ENCODE measurements around the gene RRP8.

Gene RRP8

DNA sequence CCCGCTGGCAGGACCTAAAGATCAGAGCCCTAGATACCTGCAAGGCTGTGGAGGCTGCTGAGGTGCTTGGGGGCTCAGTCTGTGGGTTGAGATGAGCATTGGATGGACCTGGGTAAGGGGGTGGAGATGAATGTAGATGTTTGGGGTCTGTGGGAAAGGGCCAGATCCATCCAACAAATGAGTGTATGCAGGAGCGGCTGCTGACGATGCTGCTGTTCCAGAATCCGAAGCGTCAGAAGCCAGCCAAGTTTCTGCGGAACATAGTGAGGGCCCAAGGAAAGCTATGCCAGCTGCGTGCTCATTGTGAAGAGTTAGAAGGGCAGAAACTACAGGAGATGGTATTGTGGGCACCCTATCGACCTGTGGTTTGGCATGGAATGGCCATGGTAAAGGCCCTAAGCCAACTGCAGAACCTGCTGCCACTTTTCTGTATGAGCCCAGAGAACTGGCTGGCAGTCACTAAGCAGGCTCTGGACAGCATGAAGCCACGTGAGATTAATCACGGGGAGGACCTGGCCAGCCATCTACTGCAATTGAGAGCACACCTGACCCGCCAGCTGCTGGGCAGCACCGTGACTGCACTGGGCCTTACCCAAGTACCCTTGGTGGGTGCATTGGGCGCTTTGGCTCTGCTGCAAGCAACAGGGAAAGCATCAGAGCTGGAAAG, 36.6 kb downstream of the RRP8 start:
- no peak for DNase-seq

DNA sequence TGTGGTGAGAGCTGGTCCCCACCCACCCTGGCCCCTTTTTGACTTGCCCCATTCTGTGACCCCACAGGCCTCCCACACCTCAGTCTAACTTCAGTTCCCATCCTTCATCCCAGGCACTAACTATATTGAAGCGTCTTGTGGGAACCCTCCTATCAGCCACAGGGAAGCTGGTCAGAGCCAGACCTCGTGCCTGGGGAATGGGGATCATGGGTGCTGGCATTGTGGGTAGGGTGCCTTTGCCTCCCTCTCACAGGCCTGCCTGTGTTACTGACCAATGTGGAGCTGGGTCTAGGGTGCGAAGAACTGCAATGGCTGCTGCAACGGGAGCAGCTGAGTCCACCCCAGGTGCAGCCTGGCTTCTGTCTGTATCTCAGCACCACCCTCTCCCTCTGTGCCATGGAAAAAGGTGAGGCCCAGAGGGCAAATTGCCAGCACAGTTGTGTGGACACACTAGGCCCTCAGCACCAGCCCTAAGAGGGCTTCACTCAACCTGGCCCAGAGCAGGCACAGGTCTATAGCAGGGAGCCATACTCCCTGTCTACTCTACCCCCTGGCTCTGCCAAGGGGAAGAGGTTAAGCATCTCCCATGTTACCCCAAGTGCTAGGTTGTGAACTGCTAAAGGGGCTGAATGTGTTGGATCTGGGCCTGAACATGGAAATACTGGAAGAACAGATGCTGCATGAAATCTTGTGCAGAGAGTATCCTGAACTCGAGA, 37.3 kb downstream of the RRP8 start:
- no peak for DNase-seq

DNA sequence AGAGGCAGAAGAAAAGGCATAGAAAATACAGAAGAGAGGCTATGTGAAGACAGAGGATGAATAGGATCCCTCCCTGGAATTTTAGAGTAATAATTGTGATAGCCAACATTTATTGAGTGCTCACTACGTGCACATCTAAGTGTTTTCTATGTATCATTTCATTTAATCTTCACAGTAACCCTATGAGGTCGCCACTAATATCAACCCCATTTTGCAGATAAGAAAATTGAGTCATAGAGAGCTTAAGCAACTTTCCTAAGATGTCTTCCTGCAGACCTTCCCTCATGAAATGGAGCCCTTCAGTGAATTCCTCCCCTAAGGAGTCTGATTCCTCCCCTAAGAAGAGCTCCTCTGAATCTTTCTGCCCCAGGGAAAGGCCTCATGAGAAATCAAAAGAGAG, 38.1 kb downstream of the RRP8 start:
- no peak for DNase-seq

DNA sequence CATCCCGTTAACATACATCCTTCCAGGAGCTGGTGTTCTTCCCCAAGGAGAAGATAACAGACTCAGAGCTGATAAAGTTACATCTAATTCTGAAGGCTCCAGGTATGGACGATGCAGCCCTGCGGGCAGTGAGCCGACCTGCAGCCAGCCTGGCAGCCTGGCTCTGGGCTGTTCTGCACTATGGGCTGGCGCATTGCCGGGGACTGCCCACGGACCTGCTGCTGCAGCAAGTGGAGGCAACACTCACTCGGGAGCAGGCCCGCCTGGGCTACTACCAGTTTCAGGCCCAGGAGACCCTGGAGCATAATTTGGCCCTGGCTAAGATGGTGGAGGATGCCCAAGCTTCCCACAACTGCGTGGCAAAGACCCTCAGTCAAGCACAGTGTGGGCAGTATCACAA, 39.7 kb downstream of the RRP8 start:
- DNase-seq, result no peak

DNA sequence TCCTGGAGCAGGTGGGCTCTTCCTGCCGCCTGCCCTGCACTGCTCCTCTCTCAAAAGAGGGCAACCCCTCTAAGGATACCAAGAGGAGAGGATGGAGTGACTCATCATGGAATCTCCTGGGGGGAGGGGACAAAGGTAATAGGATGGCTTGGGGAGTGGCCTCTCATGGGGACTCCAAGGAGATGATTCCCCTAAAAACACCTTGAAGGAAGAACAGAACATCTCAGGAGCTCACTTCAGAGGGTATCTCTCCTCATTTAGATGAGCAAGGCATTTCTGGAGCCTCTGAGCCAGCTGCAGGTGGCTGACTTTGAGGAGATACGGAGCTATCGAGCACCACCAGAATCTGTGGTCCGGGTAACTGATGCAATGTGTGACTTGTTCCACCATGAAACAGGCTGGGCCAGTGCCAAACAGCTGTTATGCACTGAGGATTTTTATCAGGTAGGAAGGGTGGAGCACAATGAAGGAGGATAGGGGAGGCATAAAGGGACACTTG, 40.2 kb downstream of the RRP8 start:
- DNase-seq, result no peak

DNA sequence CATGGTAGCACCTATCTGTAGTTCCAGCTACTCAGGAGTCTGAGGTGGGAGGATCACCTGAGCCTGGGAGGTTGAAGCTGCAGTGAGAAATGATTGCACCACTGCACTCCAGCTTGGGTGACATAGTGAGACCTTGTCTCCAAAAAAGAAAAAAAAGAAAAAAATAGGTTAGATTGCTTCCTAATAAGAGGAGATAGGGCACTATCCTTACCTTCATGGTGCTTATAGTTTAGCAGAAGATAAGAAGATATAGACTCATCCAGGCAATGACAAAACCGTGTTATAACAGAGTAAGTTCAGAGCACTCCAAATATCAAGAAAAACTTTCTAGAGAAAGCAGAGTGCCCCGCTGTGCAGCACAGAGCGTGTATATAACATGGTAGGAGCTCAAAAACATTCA, 42.1 kb downstream of the RRP8 start:
- no peak for DNase-seq

DNA sequence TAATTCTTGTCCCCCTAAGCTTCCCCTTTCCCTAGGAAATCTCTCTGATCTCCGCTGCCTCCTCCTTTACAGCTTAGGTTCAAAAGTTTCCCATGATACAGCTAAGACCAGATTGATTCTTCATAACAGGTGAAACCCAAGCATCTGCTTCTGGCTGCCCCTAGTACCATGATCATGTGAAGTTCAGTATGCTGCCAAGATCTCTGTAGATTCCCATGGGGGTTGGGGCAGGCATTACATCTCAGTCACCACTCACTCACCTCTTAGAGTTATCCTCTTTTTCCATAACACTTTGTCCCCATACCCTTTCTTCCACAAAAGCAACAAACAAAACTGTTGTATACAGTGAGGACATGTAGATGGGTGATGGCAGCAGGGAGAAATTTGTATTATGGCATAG, 44.0 kb downstream of the RRP8 start:
- DNase-seq, result no peak

DNA sequence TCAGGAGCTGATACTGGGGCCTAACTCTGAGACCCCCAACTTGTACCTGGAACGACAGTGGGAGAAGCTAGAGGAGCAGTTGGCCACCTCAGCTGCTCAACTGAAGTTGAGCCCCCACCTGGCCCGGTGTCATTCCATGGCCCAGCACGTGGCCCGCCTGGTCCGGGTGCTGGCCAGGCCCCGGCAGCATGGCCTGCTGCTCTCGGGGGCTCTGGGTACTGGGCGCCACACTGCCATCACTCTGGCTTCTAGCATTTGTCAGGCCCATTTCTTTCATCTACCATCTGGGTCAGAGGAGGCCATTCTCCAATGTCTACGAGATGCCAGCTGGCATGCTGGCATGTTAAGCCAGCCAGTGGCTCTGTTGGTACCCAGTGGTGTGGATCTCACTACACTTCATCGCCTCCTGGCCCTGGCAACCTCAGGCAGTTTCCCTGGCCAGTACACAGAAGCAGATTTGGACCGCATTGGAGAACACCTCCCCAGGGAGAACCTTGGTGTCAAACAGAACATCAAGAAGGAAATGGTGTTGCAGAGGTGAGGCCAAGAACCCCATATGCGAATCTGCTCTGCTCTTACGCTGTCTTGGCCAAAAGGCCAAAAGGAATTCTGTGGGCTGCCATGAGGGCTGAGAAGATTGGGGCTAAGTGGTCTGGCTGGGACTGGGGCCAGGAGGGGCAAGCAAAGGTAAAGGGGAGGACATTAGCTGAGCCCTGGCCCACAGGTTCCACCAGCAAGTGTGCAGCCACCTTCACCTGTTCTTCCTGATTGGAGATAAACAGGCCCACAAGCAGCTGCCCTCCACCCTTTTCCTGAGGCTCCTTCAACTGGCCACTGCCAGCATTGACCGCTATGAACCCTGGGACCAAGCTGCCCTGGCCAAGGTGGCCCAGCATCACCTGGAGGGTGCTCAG, 45.4 kb downstream of the RRP8 start:
- DNase-seq, result no peak

DNA sequence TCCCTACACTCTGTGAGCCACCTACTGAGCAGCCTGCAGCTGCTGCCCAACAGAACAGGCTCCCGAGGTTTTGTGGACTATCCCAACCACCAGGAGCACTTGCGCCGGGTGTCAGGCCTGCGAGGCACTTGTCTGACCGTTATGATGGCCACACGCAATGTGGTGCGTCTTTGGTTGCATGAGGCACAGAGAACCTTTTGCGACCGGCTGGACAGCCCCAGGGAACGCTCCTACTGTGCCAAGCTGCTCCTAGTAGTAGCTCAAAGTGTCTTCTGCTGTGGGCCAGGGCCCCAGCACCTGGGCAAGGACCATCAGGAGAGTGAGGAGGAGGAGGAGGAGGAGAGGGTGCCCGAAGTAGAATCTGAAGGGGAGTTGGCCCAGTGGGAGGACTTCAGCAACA, 46.4 kb downstream of the RRP8 start:
- no peak for DNase-seq

DNA sequence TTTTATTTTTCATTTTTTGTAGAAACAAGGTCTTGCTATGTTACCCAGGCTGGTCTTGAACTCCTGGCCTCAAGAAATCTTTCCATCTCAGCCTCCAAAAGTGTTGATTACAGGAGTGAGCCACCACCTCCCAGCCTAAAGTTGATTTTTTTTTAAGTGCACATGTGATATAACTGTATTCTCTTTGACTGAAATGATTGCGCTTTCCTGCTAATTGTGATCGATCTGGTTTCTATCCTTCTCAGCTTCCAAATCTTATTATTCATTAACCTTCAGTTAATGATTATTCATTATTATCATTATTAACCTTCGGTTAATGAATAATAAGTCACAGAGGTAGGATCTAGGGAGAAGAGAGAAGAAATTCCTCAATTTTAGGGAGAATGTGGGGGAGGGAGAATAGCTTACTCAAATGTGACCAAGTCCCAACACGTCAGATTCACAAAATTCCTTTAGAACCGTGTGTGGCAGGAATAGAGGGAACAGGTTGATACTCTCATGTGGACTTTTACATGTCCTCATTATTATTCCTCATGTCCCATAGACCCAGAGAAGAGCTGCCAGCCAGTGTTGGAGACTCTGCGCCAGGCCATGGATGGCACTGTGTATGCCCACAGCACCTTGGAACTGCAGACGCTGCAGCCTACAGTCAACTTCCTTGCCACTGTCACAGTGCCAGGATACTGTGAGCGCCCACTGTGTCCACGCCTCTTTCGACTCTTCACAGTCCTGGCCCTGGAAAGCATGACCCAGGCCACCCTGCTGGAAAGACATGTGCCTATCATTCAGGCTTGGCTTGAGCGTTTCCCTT, 47.1 kb downstream of the RRP8 start:
- no peak for DNase-seq

DNA sequence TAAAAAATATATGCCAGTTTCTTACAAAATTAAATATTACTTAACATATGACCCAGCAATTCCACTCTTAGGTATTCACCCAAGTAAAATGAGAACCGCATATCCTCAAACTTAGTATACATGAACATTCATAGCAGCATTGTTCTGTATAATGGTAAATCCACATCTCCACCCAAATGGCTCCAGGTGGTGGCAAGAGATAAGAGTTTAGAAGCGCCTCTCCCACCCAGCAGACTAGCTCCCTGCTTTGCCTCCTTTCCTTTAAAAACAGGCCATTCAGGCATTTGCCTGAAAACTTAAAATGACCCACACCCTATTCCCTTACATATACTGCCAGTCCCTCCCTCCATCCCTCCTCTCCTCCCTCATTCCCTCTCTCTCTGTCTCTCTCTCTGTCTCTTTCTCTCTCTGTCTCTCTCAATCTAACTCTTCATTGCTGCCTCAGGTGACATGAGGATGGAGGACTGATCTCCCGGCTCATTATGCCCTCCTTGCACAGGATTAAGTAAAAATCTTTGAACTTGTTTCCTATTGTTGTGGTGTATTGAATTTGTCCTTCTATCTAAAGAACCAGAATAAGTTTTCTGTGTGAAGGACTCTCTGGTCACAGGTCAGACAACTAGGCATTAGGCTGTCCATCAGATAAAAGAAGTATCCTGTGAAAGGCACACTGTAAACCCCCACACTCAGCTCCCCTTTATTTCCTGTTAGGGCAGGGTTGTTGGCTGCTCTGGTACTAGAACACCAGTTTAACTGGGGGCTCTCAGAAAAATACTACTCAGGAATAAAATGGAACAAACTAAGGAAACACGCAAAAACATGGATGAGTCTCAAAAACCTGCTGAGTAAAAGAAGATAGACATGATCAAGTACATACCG, 48.3 kb downstream of the RRP8 start:
- no peak for DNase-seq

DNA sequence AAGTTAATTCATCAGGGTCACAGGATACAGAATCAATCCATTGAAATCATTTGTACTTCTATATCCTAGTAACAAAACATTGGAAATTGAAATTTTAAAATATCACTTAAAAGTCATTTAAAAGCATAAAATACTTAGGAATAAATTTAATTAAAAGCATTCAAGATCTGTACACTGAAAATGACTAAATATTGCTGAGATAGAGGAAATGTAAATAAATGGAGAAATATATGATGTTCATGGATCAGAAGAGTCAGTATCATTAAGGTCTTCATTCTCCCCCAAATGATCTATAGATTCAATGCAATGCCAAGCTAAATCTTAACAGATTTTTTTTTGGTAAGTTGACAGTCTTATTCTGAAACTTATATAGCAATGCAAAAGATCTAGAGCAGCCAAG, 49.8 kb downstream of the RRP8 start:
- DNase-seq, result no peak

DNA sequence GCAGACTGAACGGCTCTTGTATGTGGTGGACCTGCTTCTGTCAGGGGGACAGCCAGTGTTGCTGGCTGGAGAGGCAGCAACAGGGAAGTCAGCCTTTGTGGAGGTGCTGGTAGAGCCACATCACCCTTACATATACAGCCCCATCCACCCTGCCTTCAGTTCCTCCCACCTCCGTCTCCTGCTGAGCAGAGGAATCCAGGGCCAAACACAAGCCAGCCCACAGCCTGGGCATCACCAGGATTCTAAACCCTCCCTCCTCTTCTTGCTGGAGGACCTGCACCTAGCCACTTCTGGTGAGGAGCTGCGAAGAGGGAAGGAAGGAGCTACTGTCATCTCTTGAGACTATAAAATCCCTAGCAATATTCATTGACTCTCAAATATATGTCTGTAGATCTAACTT, 54.8 kb downstream of the RRP8 start:
- no peak for DNase-seq

DNA sequence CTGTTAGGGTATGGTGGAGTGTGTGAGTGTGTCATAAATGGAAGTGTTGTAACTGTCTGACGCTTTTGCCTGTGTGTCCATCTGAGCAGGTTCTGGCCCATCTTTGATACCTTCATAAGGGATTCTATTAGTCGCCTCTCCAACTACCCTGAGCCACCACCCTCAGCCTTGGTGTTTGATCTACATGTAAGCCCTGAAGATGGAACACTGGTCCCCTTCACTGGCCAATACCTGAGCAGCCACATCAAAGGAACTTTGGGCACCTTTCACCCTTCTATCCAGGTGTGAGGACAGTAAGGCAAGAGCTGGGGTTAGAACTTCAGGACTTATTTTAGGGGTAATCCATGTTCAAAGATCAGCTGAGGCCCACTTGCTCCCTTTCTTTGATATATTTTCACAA, 55.3 kb downstream of the RRP8 start:
- no peak for DNase-seq

DNA sequence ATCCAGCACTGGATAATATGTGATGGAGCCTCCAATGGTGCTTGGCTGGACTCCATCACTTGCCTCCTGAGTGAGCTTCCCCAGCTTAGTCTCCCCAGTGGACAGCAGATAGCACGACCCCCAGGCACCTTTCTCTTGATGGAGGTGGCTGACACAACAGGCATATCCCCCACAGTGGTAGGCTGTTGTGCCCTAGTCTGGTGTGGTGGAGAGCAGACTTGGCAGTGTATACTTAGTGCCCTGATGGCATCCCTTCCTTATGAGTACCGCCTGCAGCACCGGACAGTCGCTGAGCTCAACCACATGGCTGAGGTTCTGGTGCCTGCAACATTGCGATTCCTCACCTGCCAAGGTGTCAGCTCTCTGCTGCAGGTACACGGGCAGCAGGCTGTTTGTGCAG, 56.2 kb downstream of the RRP8 start:
- no peak for DNase-seq

DNA sequence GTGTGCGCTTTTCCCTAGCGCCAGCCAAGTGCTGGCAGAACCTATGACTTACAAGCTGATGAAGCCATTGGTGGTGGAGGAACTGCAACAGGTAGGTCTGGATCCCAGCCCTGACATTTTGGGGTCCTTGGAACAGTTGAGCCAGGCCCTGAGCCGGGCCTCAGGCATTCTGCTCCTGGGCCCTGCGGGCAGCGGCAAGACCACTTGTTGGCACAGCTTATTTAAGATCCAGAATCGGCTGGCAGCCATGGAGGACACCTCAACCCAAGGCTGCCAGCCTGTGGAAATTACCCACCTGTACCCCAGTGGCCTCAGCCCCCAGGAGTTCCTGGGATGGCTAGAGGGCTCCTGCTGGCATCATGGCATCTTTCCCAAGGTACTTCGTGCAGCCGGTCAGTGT, 56.7 kb downstream of the RRP8 start:
- DNase-seq, result no peak

DNA sequence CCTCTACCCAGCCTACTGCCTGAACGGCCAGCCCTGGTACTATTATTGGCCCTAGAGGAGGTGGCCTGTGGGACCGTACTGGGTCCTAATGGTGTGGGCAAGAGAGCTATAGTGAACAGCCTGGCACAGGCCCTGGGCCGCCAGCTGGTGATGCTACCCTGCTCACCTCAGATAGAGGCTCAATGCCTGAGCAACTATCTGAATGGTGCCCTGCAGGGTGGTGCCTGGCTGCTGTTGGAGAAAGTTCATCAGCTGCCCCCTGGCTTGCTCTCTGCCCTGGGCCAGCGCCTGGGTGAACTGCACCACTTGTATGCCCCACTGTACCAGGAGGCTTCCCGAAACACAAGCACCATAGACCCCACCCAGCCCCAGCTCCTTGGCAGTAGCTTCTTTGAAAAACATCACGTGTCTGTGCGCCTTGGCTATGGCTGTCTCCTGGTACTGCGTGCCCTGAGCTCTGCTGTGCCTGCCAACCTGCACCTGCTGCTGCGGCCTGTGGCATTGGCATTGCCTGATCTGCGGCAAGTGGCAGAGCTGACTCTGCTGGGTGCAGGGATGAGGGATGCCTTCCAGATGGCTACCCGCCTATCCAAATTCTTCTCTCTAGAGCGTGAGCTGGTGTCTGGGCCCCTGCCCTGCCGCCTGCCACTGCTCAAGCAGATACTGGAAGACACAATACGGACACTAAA, 57.4 kb downstream of the RRP8 start:
- DNase-seq, result no peak
